Liver (tissue), 3 donors: ENCODE data around the gene TMEM106A.

ENCODE experiments used
- ATF3 ChIP-seq: IDR thresholded peaks from 2 replicates; pipeline ENCODE4 v1.6.1; 2016; ENCODE audit warnings: antibody characterized with exemption
- CTCF ChIP-seq: fragments of 150-350 bp; IDR thresholded peaks from 2 replicates; pipeline ENCODE4 v1.5.1; 2017; ENCODE audit warnings: improper control_type of control experiment, low read depth, low read length; ENCODE audit not compliant: missing input control
- EGR1 ChIP-seq, 2 donors: IDR thresholded peaks; 2 replicates each; pipeline ENCODE4 v1.6.1; 2016 to 2018; ENCODE audit warnings: antibody characterized with exemption in 2 of 2, low read depth in 2 of 2
- FOXA1 ChIP-seq: IDR thresholded peaks from 2 replicates; pipeline ENCODE4 v1.6.1; 2016; ENCODE audit warnings: antibody characterized with exemption
- FOXA2 ChIP-seq: IDR thresholded peaks from 2 replicates; pipeline ENCODE4 v1.6.1; 2016; ENCODE audit warnings: antibody characterized with exemption
- GABPA ChIP-seq, 2 donors: IDR thresholded peaks in 1 of 2; conservative IDR thresholded peaks in 1 of 2; 2 replicates each; pipeline ENCODE4 v1.6.1; 2016; ENCODE audit warnings: antibody characterized with exemption in 2 of 2, mild to moderate bottlenecking in 1 of 2, moderate library complexity in 1 of 2
- JUND ChIP-seq, 2 donors: IDR thresholded peaks; 2 replicates each; pipeline ENCODE4 v1.6.1; 2016; ENCODE audit warnings: antibody characterized with exemption in 2 of 2
- MAX ChIP-seq: IDR thresholded peaks from 2 replicates; pipeline ENCODE4 v1.6.1; 2016; ENCODE audit warnings: antibody characterized with exemption
- RAD21 ChIP-seq, 2 donors: IDR thresholded peaks; 2 replicates each; pipeline ENCODE4 v1.6.1; 2016; ENCODE audit warnings: antibody characterized with exemption in 2 of 2, mild to moderate bottlenecking in 2 of 2
- REST ChIP-seq: IDR thresholded peaks from 2 replicates; pipeline ENCODE4 v1.6.1; 2016; ENCODE audit warnings: antibody characterized with exemption, mild to moderate bottlenecking
- RXRA ChIP-seq, 2 donors: IDR thresholded peaks; 2 replicates each; pipeline ENCODE4 v1.6.1; 2017 to 2018; ENCODE audit warnings: antibody characterized with exemption in 2 of 2, mild to moderate bottlenecking in 1 of 2
- TAF1 ChIP-seq: conservative IDR thresholded peaks from 2 replicates; pipeline ENCODE4 v1.6.1; 2016; ENCODE audit warnings: antibody characterized with exemption, mild to moderate bottlenecking
- YY1 ChIP-seq: IDR thresholded peaks from 2 replicates; pipeline ENCODE4 v1.6.1; 2016; ENCODE audit warnings: antibody characterized with exemption, mild to moderate bottlenecking
- donor health status: healthy.
- donor health status: healthy.

- no peak for TF ChIP-seq MAX
- TF ChIP-seq RXRA (IDR thresholded peaks at IDR 0.05) = no peak
- no peak for TF ChIP-seq YY1
- TF ChIP-seq CTCF = no peak
- no peak for TF ChIP-seq FOXA2
- no peak for TF ChIP-seq TAF1
- no peak for TF ChIP-seq ATF3
- no peak for TF ChIP-seq RAD21 (IDR thresholded peaks at IDR 0.05)
- TF ChIP-seq EGR1 (IDR thresholded peaks at IDR 0.05; ENCODE audit: low read depth in 2 of 2) = no peak
- TF ChIP-seq REST = no peak
- TF ChIP-seq JUND (IDR thresholded peaks at IDR 0.05) = no peak
- TF ChIP-seq FOXA1 = no peak
- TF ChIP-seq GABPA (IDR thresholded peaks at IDR 0.05 in 1 of 2, conservative IDR thresholded peaks at IDR 0.05 in 1 of 2) = no peak
Measured at GRCh38 chr17:43224146-43224705, 12.6 kb downstream of the TMEM106A start.
